Fibroblast of lung (primary cell): Measurements from ENCODE around the gene TMEM161A. TPM values are rescaled to one million over a fixed set of nuclear protein-coding genes. Genes with fewer than 3 reads are reported as not detected.

Experiments used
- DNase-seq, 2 donors: peaks; one replicate each; pipeline versions ENCODE4 v3.0.0 to v3.0.0-alpha.2; 2010; ENCODE audit warnings: low read depth in 2 of 2
- H2AFZ ChIP-seq: 2 replicates; pipeline ENCODE4 v1.5.1; 2012; ENCODE audit warnings: low read length, control low read depth, inconsistent platforms
- H3K27ac ChIP-seq: 2 replicates; pipeline ENCODE4 v1.5.1; 2011; ENCODE audit warnings: low read length, control low read depth; ENCODE audit not compliant: insufficient read depth
- H3K27me3 ChIP-seq: 2 replicates; pipeline ENCODE4 v1.5.1; 2011; ENCODE audit warnings: mild to moderate bottlenecking, low read length; ENCODE audit not compliant: control insufficient read depth, insufficient read depth
- H3K36me3 ChIP-seq: 2 replicates; pipeline ENCODE4 v1.5.1; 2011; ENCODE audit warnings: low read length; ENCODE audit not compliant: control insufficient read depth, insufficient read depth
- H3K4me1 ChIP-seq: 2 replicates; pipeline ENCODE4 v1.5.1; 2011; ENCODE audit warnings: low read length; ENCODE audit not compliant: control insufficient read depth, insufficient read depth; ENCODE audit errors: extremely low read depth
- H3K4me2 ChIP-seq: 2 replicates; pipeline ENCODE4 v1.5.1; 2011; ENCODE audit warnings: low read length, control low read depth; ENCODE audit not compliant: insufficient read depth; ENCODE audit errors: extremely low read depth
- H3K4me3 ChIP-seq, 4 experiments: fragments of 200-600 bp in 1 of 4; sonication (generic) in 1 of 4; replicated peaks in 1 of 4; 2 replicates each; pipeline ENCODE4 v1.5.1; 2011 to 2016; ENCODE audit warnings: low read length in 4 of 4, low read depth in 3 of 4, mild to moderate bottlenecking in 3 of 4, control low read depth in 2 of 4, inconsistent platforms in 1 of 4, mixed read lengths in 1 of 4; ENCODE audit not compliant: insufficient read depth in 1 of 4; ENCODE audit errors: control extremely low read depth in 1 of 4
- H3K79me2 ChIP-seq: 2 replicates; pipeline ENCODE4 v1.5.1; 2012; ENCODE audit warnings: mild to moderate bottlenecking, low read length, inconsistent platforms; ENCODE audit not compliant: control insufficient read depth, insufficient read depth
- H3K9ac ChIP-seq: 2 replicates; pipeline ENCODE4 v1.5.1; 2011; ENCODE audit warnings: mild to moderate bottlenecking, low read length, control low read depth; ENCODE audit not compliant: insufficient read depth
- H3K9me3 ChIP-seq: 2 replicates; pipeline ENCODE4 v1.5.1; 2012; ENCODE audit warnings: low read depth, low read length; ENCODE audit not compliant: control insufficient read depth, insufficient read depth
- H4K20me1 ChIP-seq: 2 replicates; pipeline ENCODE4 v1.5.1; 2011; ENCODE audit warnings: low read length; ENCODE audit not compliant: control insufficient read depth, insufficient read depth; ENCODE audit errors: extremely low read depth
- CTCF ChIP-seq, 2 donors: IDR thresholded peaks in 1 of 2; conservative IDR thresholded peaks in 1 of 2; 1 replicate in 1 of 2; 2 replicates in 1 of 2; pipeline ENCODE4 v1.5.1; 2011 to 2012; ENCODE audit warnings: low read length in 2 of 2, control low read depth in 1 of 2, inconsistent platforms in 1 of 2, low read depth in 1 of 2, mild to moderate bottlenecking in 1 of 2
- EZH2 ChIP-seq: IDR thresholded peaks from 2 replicates; pipeline ENCODE4 v1.5.1; 2012; ENCODE audit warnings: low read length, control low read depth, mild to moderate bottlenecking; ENCODE audit errors: missing control alignments
- polyA plus RNA-seq, 2 donors: library from polyadenylated mRNA; depleted of rRNA in 1 of 2; stranded (reverse) in 1 of 2; unstranded in 1 of 2; fragments of >200 nt; gene quantifications; 2 replicates each; pipeline ENCODE4 v1.2.1, GENCODE V29; 2011 to 2012; ENCODE audit warnings: missing spikeins in 1 of 2
- total RNA-seq: library from RNA; depleted of rRNA; stranded (reverse); fragments of >200 nt; gene quantifications from 2 replicates; pipeline ENCODE4 v1.2.1, GENCODE V29; 2014

TMEM161A gene
- total and polyA plus RNA-seq, 2 donors (not counting 1 experiment from before 2014, with no cell fraction given) = 9.4 to 23.8 TPM

GRCh38 chr19:19131989-19132388 is 6.3 kb downstream of the TMEM161A start:
- TF ChIP-seq EZH2 (no peak), CTCF (conservative IDR thresholded peaks at IDR 0.05 in 1 of 2, IDR thresholded peaks at IDR 0.05 in 1 of 2; ENCODE audit: low read depth in 1 of 2, low read length in 2 of 2) (no peak)
- Histone ChIP-seq H3K4me1 (no peaks in the 10 kb centered on the region), H3K9me3 (no peaks in the 10 kb centered on the region)

GRCh38 chr19:19126102-19126501 is 12.2 kb downstream of the TMEM161A start:
- H3K27ac ChIP-seq = no peak overlapping the region
- H3K36me3 ChIP-seq = no peaks in the 10 kb centered on the region
- H3K79me2 ChIP-seq = no peaks in the 10 kb centered on the region
- no peak overlapping the region for H3K9ac ChIP-seq
- H3K4me1 ChIP-seq = no peaks in the 10 kb centered on the region
- TF ChIP-seq CTCF (conservative IDR thresholded peaks at IDR 0.05 in 1 of 2, IDR thresholded peaks at IDR 0.05 in 1 of 2; ENCODE audit: low read depth in 1 of 2, low read length in 2 of 2) (no peak), EZH2 (no peak)
- no peak overlapping the region for H2AFZ ChIP-seq
- no peaks in the 10 kb centered on the region for H3K9me3 ChIP-seq
- no peak overlapping the region for H3K4me3 ChIP-seq
- H3K27me3 ChIP-seq = no peaks in the 10 kb centered on the region
- H4K20me1 ChIP-seq = no peaks in the 10 kb centered on the region
- DNase-seq = no peak
- no peak overlapping the region for H3K4me2 ChIP-seq

More at GRCh38 chr19:19131989-19132388, 6.3 kb downstream of the TMEM161A start:
- no peak overlapping the region for H2AFZ ChIP-seq
- H3K36me3 ChIP-seq = no peaks in the 10 kb centered on the region
- no peaks in the 10 kb centered on the region for H4K20me1 ChIP-seq
- H3K4me2 ChIP-seq = no peak overlapping the region
- H3K9ac ChIP-seq = no peak overlapping the region
- H3K27ac ChIP-seq = no peak overlapping the region
- no peak for DNase-seq
- H3K27me3 ChIP-seq = no peaks in the 10 kb centered on the region
- no peaks in the 10 kb centered on the region for H3K79me2 ChIP-seq
- no peak overlapping the region for H3K4me3 ChIP-seq

- no peak for TF ChIP-seq EZH2
- TF ChIP-seq CTCF (conservative IDR thresholded peaks at IDR 0.05 in 1 of 2, IDR thresholded peaks at IDR 0.05 in 1 of 2; ENCODE audit: low read depth in 1 of 2, low read length in 2 of 2) = no peak
- no peak overlapping the region for H3K27ac ChIP-seq
- no peaks in the 10 kb centered on the region for H3K27me3 ChIP-seq
- no peaks in the 10 kb centered on the region for H3K79me2 ChIP-seq
- H3K4me1 ChIP-seq = no peaks in the 10 kb centered on the region
- no peak for DNase-seq
- H3K9me3 ChIP-seq = no peaks in the 10 kb centered on the region
- no peak overlapping the region for H3K4me3 ChIP-seq
- H2AFZ ChIP-seq = no peak overlapping the region
- no peaks in the 10 kb centered on the region for H4K20me1 ChIP-seq
- H3K4me2 ChIP-seq = no peak overlapping the region
- peaks cover 3% of the 10 kb centered on the region for H3K36me3 ChIP-seq
- no peak overlapping the region for H3K9ac ChIP-seq
Measured at GRCh38 chr19:19123386-19123785, 14.9 kb downstream of the TMEM161A start.
